Keratinocyte (primary cell): ENCODE measurements around the gene NF2. TPM values are rescaled to one million over a fixed set of nuclear protein-coding genes. Genes with fewer than 3 reads are reported as not detected.

Source experiments
- DNase-seq: peaks from one replicate; pipeline ENCODE4 v3.0.0-alpha.2; 2011; ENCODE audit warnings: low read depth, missing footprints, low spot score
- FAIRE-seq: peaks from 2 replicates; lab custom pipeline; 2011; peaks lifted over from hg19 to GRCh38; lab: Jason Lieb, UNC
- H2AFZ ChIP-seq: 2 replicates; pipeline ENCODE4 v1.6.0; 2012; ENCODE audit warnings: low read length, control low read depth, inconsistent platforms; ENCODE audit not compliant: control insufficient read depth
- H3K27ac ChIP-seq: 2 replicates; pipeline ENCODE4 v1.5.1; 2011; ENCODE audit warnings: low read length; ENCODE audit not compliant: control insufficient read depth, insufficient read depth
- H3K27me3 ChIP-seq: 3 replicates; pipeline ENCODE4 v1.6.0; 2011; ENCODE audit warnings: low read length; ENCODE audit not compliant: control insufficient read depth, insufficient read depth; ENCODE audit errors: extremely low read depth
- H3K36me3 ChIP-seq, 2 experiments: 2 replicates in 1 of 2; 3 replicates in 1 of 2; pipeline ENCODE4 v1.5.1; 2011; ENCODE audit warnings: low read length in 2 of 2, mild to moderate bottlenecking in 1 of 2; ENCODE audit not compliant: control insufficient read depth in 2 of 2, insufficient read depth in 2 of 2; ENCODE audit errors: extremely low read depth in 1 of 2
- H3K4me1 ChIP-seq: 3 replicates; pipeline ENCODE4 v1.5.1; 2011; ENCODE audit warnings: low read length; ENCODE audit not compliant: control insufficient read depth, insufficient read depth; ENCODE audit errors: extremely low read depth
- H3K4me2 ChIP-seq: 3 replicates; pipeline ENCODE4 v1.6.0; 2011; ENCODE audit warnings: low read depth, low read length; ENCODE audit not compliant: control insufficient read depth, insufficient read depth; ENCODE audit errors: extremely low read depth
- H3K4me3 ChIP-seq, 3 experiments: fragments of 200-600 bp in 1 of 3; sonication (generic) in 1 of 3; 2 replicates in 2 of 3; 3 replicates in 1 of 3; pipeline ENCODE4 v1.5.1; 2011 to 2016; ENCODE audit warnings: low read length in 3 of 3, mild to moderate bottlenecking in 3 of 3, control low read depth in 2 of 3, inconsistent platforms in 1 of 3, low read depth in 1 of 3, mixed read lengths in 1 of 3, mixed run types in 1 of 3, moderate library complexity in 1 of 3; ENCODE audit not compliant: control insufficient read depth in 2 of 3, insufficient read depth in 2 of 3; ENCODE audit errors: extremely low read depth in 1 of 3
- H3K79me2 ChIP-seq: 2 replicates; pipeline ENCODE4 v1.6.0; 2012; ENCODE audit warnings: low read length; ENCODE audit not compliant: control insufficient read depth, insufficient read depth
- H3K9ac ChIP-seq: 3 replicates; pipeline ENCODE4 v1.6.0; 2011; ENCODE audit warnings: low read length; ENCODE audit not compliant: control insufficient read depth, insufficient read depth; ENCODE audit errors: extremely low read depth
- H3K9me1 ChIP-seq: 3 replicates; pipeline ENCODE4 v1.6.0; 2011; ENCODE audit warnings: low read length; ENCODE audit not compliant: control insufficient read depth, insufficient read depth; ENCODE audit errors: extremely low read depth
- H3K9me3 ChIP-seq: 2 replicates; pipeline ENCODE4 v1.5.1; 2012; ENCODE audit warnings: low read depth, low read length; ENCODE audit not compliant: control insufficient read depth
- H4K20me1 ChIP-seq: 3 replicates; pipeline ENCODE4 v1.6.0; 2011; ENCODE audit warnings: low read length; ENCODE audit not compliant: control insufficient read depth, insufficient read depth; ENCODE audit errors: extremely low read depth
- EZH2 ChIP-seq: IDR thresholded peaks from one replicate; pipeline ENCODE4 v1.6.1; 2012; ENCODE audit warnings: inconsistent platforms, mild to moderate bottlenecking, low read length, moderate library complexity
- dilution Hi-C: fragments of 300-500 bp; cut with MboI; formaldehyde crosslinking; loops from one replicate; pipeline ENCODE4 v1.7.0; 2020; ENCODE audit warnings: low sequenced_read_pairs; ENCODE audit not compliant: extremely low pct_ligation_motif_present
- polyA plus RNA-seq, 5 experiments: library from polyadenylated mRNA; depleted of rRNA in 3 of 5; stranded (reverse) in 3 of 5; stranded (forward) in 1 of 5; unstranded in 1 of 5; fragments of >200 nt; gene quantifications; 1 replicate in 1 of 5; 2 replicates in 3 of 5; 3 replicates in 1 of 5; pipeline versions ENCODE4 v1.2.1 to v1.2.3, GENCODE V29; 2011 to 2012; ENCODE audit warnings: missing spikeins in 2 of 5, low read depth in 1 of 5, low replicate concordance in 1 of 5
- TF ChIP-seq, protein P1 (sequence below), 3 experiments: IDR thresholded peaks in 1 of 3; conservative IDR thresholded peaks in 1 of 3; optimal IDR thresholded peaks in 1 of 3; 2 replicates in 2 of 3; 3 replicates in 1 of 3; pipeline versions ENCODE3 to v1.5.1; 2011; ENCODE audit warnings: low read length in 3 of 3, mild to moderate bottlenecking in 3 of 3, moderate library complexity in 2 of 3, control low read depth in 1 of 3, inconsistent platforms in 1 of 3; ENCODE audit not compliant: insufficient read depth in 2 of 3; ENCODE audit errors: extremely low read depth in 1 of 3

The NF2 gene
- polyA plus RNA-seq, 1 donor (not counting 4 experiments of a cell fraction or from before 2014, with no cell fraction given), result 50.2 TPM

- FAIRE-seq, result no peak
- no peak for TF ChIP-seq EZH2
- TF ChIP-seq, protein P1, sequence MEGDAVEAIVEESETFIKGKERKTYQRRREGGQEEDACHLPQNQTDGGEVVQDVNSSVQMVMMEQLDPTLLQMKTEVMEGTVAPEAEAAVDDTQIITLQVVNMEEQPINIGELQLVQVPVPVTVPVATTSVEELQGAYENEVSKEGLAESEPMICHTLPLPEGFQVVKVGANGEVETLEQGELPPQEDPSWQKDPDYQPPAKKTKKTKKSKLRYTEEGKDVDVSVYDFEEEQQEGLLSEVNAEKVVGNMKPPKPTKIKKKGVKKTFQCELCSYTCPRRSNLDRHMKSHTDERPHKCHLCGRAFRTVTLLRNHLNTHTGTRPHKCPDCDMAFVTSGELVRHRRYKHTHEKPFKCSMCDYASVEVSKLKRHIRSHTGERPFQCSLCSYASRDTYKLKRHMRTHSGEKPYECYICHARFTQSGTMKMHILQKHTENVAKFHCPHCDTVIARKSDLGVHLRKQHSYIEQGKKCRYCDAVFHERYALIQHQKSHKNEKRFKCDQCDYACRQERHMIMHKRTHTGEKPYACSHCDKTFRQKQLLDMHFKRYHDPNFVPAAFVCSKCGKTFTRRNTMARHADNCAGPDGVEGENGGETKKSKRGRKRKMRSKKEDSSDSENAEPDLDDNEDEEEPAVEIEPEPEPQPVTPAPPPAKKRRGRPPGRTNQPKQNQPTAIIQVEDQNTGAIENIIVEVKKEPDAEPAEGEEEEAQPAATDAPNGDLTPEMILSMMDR (optimal IDR thresholded peaks at IDR 0.05 in 1 of 3, IDR thresholded peaks at IDR 0.05 in 1 of 3, conservative IDR thresholded peaks at IDR 0.05 in 1 of 3; ENCODE audit: extremely low read depth in 1 of 3, insufficient read depth in 2 of 3, low read length in 3 of 3), result no peak
- Histone ChIP-seq H3K4me1 (no peaks in the 10 kb centered on the region), H3K4me2 (no peak overlapping the region), H3K9me3 (no peaks in the 10 kb centered on the region), H3K27me3 (peaks cover 37% of the 10 kb centered on the region), H4K20me1 (no peaks in the 10 kb centered on the region), H3K36me3 (no peaks in the 10 kb centered on the region), H3K4me3 (no peak overlapping the region), H3K79me2 (no peaks in the 10 kb centered on the region), H2AFZ (no peak overlapping the region), H3K27ac (no peak overlapping the region), H3K9me1 (no peaks in the 10 kb centered on the region), H3K9ac (no peak overlapping the region)
- dilution Hi-C loops, result no loop called here
- DNase-seq, result no peak
These were observed 121.4 kb downstream of the NF2 start for GRCh38 chr22:29724843-29725242.

- dilution Hi-C loops, result no loop called here
- no peak for DNase-seq
These were observed 122.7 kb downstream of the NF2 start for GRCh38 chr22:29726106-29726505.

More at GRCh38 chr22:29726106-29726505, 122.7 kb downstream of the NF2 start:
- Histone ChIP-seq H3K79me2 (no peaks in the 10 kb centered on the region), H4K20me1 (no peaks in the 10 kb centered on the region), H3K4me3 (no peak overlapping the region), H3K9ac (no peak overlapping the region), H3K4me2 (no peak overlapping the region), H3K9me3 (no peaks in the 10 kb centered on the region), H3K9me1 (no peaks in the 10 kb centered on the region), H3K36me3 (peaks cover 0 to 2% of the 10 kb centered on the region in 2 experiments), H3K4me1 (no peaks in the 10 kb centered on the region), H3K27me3 (peaks cover 31% of the 10 kb centered on the region), H2AFZ (no peak overlapping the region), H3K27ac (no peak overlapping the region)
- FAIRE-seq, result no peak
- TF ChIP-seq EZH2, result no peak
- TF ChIP-seq, protein P1 (optimal IDR thresholded peaks at IDR 0.05 in 1 of 3, IDR thresholded peaks at IDR 0.05 in 1 of 3, conservative IDR thresholded peaks at IDR 0.05 in 1 of 3; ENCODE audit: extremely low read depth in 1 of 3, insufficient read depth in 2 of 3, low read length in 3 of 3), result no peak
